Stimulated activated CD8-positive, alpha-beta memory T cell treated with anti-CD3 and anti-CD28 coated beads, Interleukin-7, amount 100 ng/mL, for 4 hours (primary cell): ENCODE measurements around the gene RASA4.
"Not testable (repeated sequence)": the region's sequence is repeated elsewhere in the genome, so short reads cannot be mapped to it uniquely, and the experiment has no call there.

Experiments
- DNase-seq, 2 donors: peaks; one replicate each; pipeline ENCODE4 v3.0.0-alpha.2; 2020; ENCODE audit warnings: low read depth in 2 of 2

Gene RASA4

GRCh38 chr7:102606848-102607247 lies 9.7 kb downstream of the RASA4 start:
- not testable (repeated sequence) for DNase-seq

DNA sequence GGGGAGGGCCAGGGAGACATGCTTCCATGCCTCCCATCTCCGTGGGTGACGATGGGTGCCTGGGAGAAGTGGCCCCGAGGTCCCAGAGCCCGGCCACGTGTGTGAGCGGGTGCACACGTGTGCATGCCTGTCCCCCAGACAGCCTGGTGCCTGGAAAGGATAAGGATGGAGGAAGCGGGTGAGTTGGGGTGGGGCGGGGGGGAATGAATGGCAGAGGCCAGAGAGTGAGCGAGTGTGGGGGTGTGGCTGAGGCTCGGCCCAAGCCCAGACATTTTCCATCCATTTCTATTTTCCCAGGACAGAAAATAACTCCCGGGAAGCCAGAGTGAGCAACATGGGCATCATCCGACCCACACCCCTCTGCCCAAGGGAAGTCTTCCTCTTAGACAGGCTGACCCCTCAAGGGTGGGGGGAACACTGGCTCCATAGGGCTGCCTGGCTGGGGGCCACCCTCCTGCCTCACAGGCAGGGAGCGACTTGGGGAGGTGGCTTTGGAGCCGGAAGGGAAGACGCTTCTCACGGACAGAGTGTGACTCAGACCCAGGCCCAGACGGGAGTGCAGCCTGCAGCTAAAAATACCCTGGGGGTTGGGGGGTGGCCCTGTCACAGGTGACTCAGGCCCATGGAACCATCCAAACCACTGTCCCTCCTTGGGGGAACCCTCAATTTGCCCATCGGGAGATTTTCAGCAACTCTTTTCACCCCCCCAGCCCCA lies 12.0 kb downstream of the RASA4 start:
- not testable (repeated sequence) for DNase-seq

- not testable (repeated sequence) for DNase-seq
Observed at GRCh38 chr7:102602317-102602716, 14.2 kb downstream of the RASA4 start.

GRCh38 chr7:102599699-102600098 lies 16.9 kb downstream of the RASA4 start:
- DNase-seq: not testable (repeated sequence)

DNA sequence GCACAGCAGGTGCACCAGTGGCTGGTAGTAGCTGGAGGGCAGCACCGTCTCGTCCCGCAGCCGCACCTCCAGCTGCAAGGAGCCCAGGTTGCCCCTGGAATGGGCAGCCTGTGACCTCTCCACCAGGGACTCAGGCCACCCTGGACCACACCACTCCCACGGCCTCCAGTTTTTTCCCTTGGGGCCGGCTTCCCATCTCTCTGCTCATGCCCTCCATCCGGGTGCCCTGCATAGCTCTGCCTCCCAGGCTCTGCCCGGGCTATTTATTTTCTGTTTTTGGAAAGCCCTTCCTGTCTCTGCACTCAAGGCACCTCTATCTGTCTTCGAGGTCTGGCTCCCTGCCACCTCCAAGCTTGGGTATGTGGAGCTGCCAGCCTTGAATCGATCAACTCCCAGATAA lies 20.5 kb downstream of the RASA4 start:
- not testable (repeated sequence) for DNase-seq

DNA sequence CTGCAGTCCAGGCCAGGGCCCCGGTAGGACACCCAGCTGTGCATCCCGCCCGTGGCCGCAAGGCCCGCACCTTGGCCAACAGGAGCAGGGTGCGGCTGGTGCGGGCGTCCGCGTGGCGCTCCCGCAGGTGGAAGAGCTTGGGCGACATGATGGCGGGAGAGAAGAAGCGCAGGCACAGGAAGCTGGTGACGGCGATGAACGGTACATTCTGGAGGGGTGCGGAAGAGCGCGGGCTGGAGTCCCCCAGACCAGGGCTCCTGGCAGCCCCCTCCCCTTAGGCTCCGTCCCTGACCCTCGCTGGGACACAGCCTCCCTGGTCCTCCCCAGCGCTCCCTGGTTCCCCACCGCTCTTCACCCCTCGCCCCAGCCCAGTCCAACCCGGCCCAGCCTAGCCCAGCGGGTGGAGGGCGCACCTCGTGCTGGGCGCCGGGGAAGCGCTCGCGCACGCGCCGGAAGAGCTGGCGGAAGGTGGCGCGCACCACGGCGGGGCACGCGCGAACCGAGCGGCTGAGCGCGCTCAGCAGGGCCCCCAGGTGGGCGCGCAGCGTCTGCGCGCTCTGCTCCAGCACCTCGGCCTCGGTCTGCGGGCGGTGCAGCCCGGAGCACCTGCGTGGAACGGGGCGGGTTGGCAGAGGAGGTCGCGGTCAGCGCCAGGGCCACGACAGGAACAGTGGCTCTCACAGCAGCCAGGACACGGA lies 22.8 kb downstream of the RASA4 start:
- DNase-seq: not testable (repeated sequence)

GRCh38 chr7:102592477-102593019 lies 24.0 kb downstream of the RASA4 start:
- peak; percentile 9 to 15 for DNase-seq

GRCh38 chr7:102589857-102590256 lies 26.7 kb downstream of the RASA4 start:
- DNase-seq: not testable (repeated sequence)

GRCh38 chr7:102583495-102583894 lies 33.1 kb downstream of the RASA4 start:
- DNase-seq: not testable (repeated sequence)

GRCh38 chr7:102581722-102582121 lies 34.8 kb downstream of the RASA4 start:
- not testable (repeated sequence) for DNase-seq

DNA sequence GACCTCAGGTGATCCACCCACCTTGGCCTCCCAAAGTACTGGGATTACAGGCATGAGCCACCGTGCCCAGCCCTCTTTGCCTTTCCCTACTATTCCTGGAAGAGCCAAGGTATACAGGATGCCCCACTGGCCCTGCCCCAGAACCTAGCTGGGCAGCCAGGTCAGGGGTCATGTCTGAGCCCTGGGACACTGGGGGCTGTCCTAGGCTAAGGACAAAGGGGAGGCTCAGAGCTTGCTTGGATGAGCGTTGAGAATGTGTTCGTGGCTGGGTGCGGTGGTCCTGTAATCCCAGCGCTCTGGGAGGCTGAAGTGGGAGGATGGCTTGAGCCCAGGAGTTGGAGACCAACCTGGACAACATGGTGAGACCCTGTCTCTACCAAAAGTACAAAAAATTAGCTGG lies 38.1 kb downstream of the RASA4 start:
- not testable (repeated sequence) for DNase-seq

DNA sequence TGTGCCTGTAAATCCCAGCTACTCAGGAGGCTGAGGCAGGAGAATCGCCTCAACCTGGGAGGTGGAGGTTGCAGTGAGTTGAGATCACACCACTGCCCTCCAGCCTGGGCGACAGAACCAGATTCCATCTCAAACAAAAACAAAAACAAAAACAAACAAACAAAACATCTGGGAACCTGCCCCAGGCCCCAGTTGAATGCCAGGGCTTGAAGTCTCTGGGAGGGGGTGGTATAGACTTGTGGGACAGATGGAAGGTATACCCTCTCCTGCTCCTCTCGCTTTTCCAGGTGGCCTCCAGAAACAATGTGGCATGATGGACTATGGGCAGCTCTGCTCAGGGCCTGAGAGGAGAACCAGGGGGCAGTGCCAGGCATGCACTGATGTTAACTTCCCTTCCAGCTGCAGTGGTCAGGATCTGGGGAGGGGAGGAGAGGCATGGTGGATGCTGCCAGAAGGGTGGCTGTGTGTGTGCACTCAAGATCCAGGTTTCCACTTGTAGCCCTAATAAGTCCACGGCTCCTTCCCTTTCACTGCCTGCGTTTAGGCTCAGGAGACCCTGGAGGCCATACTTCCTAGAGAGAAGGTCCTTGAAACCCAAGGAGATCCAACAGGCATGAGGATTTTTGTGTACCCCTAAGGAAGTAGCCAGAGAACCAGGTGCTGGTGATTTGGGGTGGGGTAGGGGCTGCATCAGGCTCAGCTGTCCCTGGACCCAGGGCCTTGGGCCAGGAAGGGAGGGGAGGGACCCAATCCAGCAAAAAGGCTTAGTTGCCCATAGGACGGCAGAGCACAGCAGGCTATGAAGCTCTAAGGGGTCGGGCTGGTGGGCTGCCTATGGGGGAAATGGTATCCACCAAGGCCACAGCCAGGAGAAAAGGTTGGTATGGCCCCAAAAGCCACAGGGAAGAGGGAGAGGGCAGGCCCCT lies 39.0 kb downstream of the RASA4 start:
- DNase-seq: not testable (repeated sequence)

DNA sequence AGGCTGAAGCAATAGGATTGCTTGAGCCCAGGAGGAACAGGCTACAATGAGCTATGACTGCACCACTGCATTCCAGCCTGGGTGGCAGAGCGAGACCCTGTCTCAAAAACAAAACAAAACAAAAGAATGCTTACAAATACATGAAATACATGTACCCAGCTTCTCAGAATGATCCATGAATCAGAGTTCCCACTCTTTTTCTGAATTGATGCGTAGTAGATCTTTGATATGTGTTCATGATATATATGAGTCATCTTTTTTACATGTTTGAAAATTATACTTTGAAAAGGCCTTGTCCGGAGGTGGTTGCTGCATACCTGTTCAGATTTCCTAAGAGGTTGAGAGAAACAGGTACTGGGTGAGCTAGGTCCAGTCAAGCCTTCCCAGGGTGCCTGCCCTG lies 40.2 kb downstream of the RASA4 start:
- DNase-seq: not testable (repeated sequence)

GRCh38 chr7:102574607-102575006 lies 41.9 kb downstream of the RASA4 start:
- DNase-seq: not testable (repeated sequence)

- DNase-seq: peak; percentile 88 to 100
Observed at GRCh38 chr7:102572261-102573239, 44.0 kb downstream of the RASA4 start, which contains the start of gene POLR2J3. Gene POLR2J3 (minus strand): TSS chr7:102572583. CDS start chr7:102572521, 62 bp downstream.

DNA sequence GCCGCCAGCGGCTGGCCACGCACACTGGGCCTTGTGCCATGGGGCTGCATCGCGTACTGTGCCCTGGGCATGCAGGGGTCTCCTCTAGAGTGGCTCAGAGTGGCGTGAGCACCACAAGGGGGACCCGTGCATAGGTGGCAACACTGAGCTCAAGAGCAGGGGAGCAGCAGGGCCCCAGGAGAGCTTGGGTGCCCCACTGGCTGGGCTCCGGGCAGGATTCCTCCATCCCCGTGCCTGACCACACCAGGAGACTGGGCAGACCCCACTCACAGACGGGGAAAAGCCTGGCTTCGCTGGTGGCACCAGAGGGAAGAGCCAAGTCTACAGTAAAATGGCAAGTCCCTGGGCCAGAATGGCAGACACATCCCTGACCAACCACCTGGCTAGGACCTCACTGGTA lies 47.9 kb downstream of the RASA4 start:
- not testable (repeated sequence) for DNase-seq

DNA sequence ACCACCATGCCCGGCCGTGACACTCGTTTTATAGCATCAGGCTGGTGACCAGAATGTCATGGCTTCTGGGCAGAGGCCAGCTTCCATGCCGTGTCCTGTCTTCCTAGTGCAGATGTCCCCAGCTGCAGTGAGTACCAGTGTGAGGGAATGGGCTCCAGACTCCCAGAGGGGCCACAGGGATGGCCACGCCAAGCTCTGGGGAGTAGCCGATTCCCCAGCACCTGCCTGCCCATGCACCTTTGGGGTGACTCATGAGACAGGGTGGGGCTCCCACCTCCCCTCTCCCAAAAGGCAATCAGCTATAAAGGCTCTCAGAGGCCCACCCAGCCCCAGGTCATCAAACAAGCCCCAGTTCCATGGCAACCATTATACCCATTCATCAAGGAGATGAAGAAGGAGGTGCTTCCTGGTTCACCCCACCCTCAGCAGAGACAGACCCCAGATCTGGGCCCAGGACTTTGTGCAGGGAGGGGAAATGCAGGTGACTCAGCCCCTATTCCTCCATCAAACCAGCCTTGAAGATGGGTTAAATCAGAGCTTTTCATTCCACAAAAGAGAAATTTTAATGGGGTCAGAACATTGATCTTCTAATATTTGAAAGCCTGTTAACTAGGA lies 65.6 kb downstream of the RASA4 start, which contains the start of gene SPDYE2:
TSS of gene SPDYE2 (plus strand) at position 419 of the 615 bp plus-strand sequence. CDS start 2,030 bp downstream, outside the sequence.
- not testable (repeated sequence) for DNase-seq

DNA sequence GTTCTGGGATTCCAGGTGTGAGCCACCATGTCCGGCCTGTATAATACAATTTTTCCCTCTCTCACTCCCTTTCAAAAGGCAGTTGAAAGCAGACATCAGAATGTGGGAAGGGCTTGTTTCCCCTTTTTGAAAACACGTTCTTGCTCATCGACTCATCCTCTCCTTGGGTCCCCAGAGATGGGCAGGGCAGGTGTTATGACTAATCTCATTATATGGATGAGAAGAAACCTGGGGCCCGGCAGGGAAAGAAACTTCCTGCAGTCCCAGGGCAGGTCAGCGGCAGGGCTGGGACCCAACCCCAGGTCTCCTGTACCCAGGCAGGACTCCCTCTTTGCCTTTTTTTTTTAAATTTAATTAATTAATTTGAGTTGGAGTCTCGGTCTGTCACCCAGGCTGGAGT lies 70.2 kb downstream of the RASA4 start:
- not testable (repeated sequence) for DNase-seq

- not testable (repeated sequence) for DNase-seq
Observed at GRCh38 chr7:102545288-102545687, 71.3 kb downstream of the RASA4 start.

DNA sequence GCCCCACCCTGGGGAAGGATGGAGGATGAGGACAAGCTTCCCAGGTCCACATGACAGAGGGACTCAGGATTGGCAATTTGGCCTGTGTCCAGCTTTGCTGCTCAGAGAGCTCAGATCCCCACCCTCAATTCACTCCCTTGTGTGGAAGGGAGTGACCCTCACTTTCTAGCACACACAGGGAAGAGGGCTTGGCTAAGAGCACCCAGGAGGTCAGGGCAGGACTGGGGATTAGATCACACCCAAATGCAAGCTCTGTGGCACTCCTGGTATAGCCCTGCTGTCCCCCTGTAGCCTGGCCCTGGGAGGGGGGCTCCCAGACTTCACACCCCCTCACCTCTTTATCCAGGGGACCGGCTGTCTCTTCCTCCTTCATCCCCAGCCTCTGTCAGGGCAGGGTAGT lies 72.2 kb downstream of the RASA4 start:
- DNase-seq: not testable (repeated sequence)
